Tongue (tissue), 2 donors: ENCODE results near the gene NTN3. TPM values are rescaled to one million over a fixed set of nuclear protein-coding genes. Genes with fewer than 3 reads are reported as not detected.
A peak's percentile ranks its signal among the peaks of the same experiment; 100 is the strongest.
"Not testable (repeated sequence)": the region's sequence is repeated elsewhere in the genome, so short reads cannot be mapped to it uniquely, and the experiment has no call there.

Source experiments
- DNase-seq: peaks from one replicate; pipeline ENCODE4 v3.0.0-alpha.2; 2015
- total RNA-seq: library from RNA; depleted of rRNA; stranded (reverse); fragments of >200 nt; gene quantifications from one replicate; pipeline ENCODE4 v1.2.3, GENCODE V29; 2014

The NTN3 gene
- total RNA-seq, result 9.1 TPM

GRCh38 chr16:2471016-2471652 lies at the start of gene NTN3:
Gene NTN3, plus strand, starts transcription at chr16:2471297. Its CDS starts 405 bp downstream, at chr16:2471702.
- peak; percentile 85 for DNase-seq

GRCh38 chr16:2422123-2422867 lies 48.8 kb upstream of the NTN3 start:
- DNase-seq, result no peak

GRCh38 chr16:2424061-2425007 lies 46.8 kb upstream of the NTN3 start:
- no peak for DNase-seq

- DNase-seq, result no peak
Measured at GRCh38 chr16:2425008-2425518, 46.0 kb upstream of the NTN3 start.

GRCh38 chr16:2425825-2426430 lies 45.2 kb upstream of the NTN3 start:
- no peak for DNase-seq

GRCh38 chr16:2426941-2427361 lies 44.1 kb upstream of the NTN3 start:
- DNase-seq, result no peak

GRCh38 chr16:2427526-2427925 lies 43.6 kb upstream of the NTN3 start:
- no peak for DNase-seq

GRCh38 chr16:2428051-2428783 lies 42.9 kb upstream of the NTN3 start:
- peak; percentile 53 for DNase-seq

- no peak for DNase-seq
Measured at GRCh38 chr16:2428784-2429033, 42.4 kb upstream of the NTN3 start.

GRCh38 chr16:2429034-2429770 lies 41.9 kb upstream of the NTN3 start, which contains the start of gene CCNF:
Gene CCNF, plus strand, starts transcription at chr16:2429447. Its CDS starts 35 bp downstream, at chr16:2429482.
- DNase-seq, result peak; percentile 99

- peak; percentile 50 for DNase-seq
Measured at GRCh38 chr16:2429771-2430663, 41.1 kb upstream of the NTN3 start.

GRCh38 chr16:2432286-2432685 lies 38.8 kb upstream of the NTN3 start:
- no peak for DNase-seq

- DNase-seq, result no peak
Measured at GRCh38 chr16:2432801-2433505, 38.1 kb upstream of the NTN3 start.

GRCh38 chr16:2435236-2435635 lies 35.9 kb upstream of the NTN3 start:
- not testable (repeated sequence) for DNase-seq

GRCh38 chr16:2436110-2436509 lies 35.0 kb upstream of the NTN3 start:
- DNase-seq, result no peak

- no peak for DNase-seq
Measured at GRCh38 chr16:2437032-2437790, 33.9 kb upstream of the NTN3 start.

- no peak for DNase-seq
Measured at GRCh38 chr16:2438121-2438520, 33.0 kb upstream of the NTN3 start.

- DNase-seq, result no peak
Measured at GRCh38 chr16:2439598-2439997, 31.5 kb upstream of the NTN3 start.
